CD4-positive, CD25-positive, alpha-beta regulatory T cell (primary cell): Measurements from ENCODE around the gene CPEB1. TPM values are rescaled to one million over a fixed set of nuclear protein-coding genes. Genes with fewer than 3 reads are reported as not detected.
A peak's percentile ranks its signal among the peaks of the same experiment; 100 is the strongest.
"Not testable (repeated sequence)": the region's sequence is repeated elsewhere in the genome, so short reads cannot be mapped to it uniquely, and the experiment has no call there.

Experiments used
- ATAC-seq, 2 donors: fragments of 150-1000 bp; cut with Tn5 transposase; one replicate each; pipeline ENCODE4 v1.10.0; 2021; ENCODE audit warnings: low read depth in 2 of 2, moderate number of reproducible peaks in 2 of 2, moderate library complexity in 1 of 2
- DNase-seq, 3 donors: peaks; one replicate each; pipeline versions ENCODE4 v3.0.0 to v3.0.0-alpha.2; 2012 to 2022; ENCODE audit warnings: mixed read lengths in 1 of 3
- H3K27ac ChIP-seq: one replicate; pipeline ENCODE4 v1.7.0; 2013; ENCODE audit warnings: mild to moderate bottlenecking, low read length; ENCODE audit not compliant: insufficient read depth, poor library complexity, severe bottlenecking
- H3K27me3 ChIP-seq: one replicate; pipeline ENCODE4 v1.7.0; 2013; ENCODE audit warnings: low read length; ENCODE audit not compliant: control insufficient read depth, insufficient read depth
- H3K36me3 ChIP-seq: one replicate; pipeline ENCODE4 v1.7.0; 2013; ENCODE audit warnings: mild to moderate bottlenecking, low read length, moderate library complexity; ENCODE audit not compliant: control insufficient read depth, insufficient read depth
- H3K4me1 ChIP-seq: 2 replicates; pipeline ENCODE4 v1.7.0; 2013; ENCODE audit warnings: mild to moderate bottlenecking, low read length; ENCODE audit not compliant: insufficient read depth, control insufficient read depth, poor library complexity, severe bottlenecking
- H3K4me3 ChIP-seq: one replicate; pipeline ENCODE4 v1.7.0; 2013; ENCODE audit warnings: low read depth, mild to moderate bottlenecking, low read length, moderate library complexity
- H3K9me3 ChIP-seq, 2 experiments: 1 replicate in 1 of 2; 2 replicates in 1 of 2; pipeline ENCODE4 v1.7.0; 2013; ENCODE audit warnings: low read length in 2 of 2, mild to moderate bottlenecking in 1 of 2, moderate library complexity in 1 of 2; ENCODE audit not compliant: control insufficient read depth in 2 of 2
- H3K27ac Mint-ChIP-seq, 3 donors: one replicate each; pipeline ENCODE4 v1.8.0; 2020 to 2022; ENCODE audit warnings: mild to moderate bottlenecking in 3 of 3, mixed read lengths in 3 of 3, moderate library complexity in 2 of 3
- H3K27me3 Mint-ChIP-seq: one replicate; pipeline ENCODE4 v1.8.0; 2022; ENCODE audit warnings: mild to moderate bottlenecking, mixed read lengths
- H3K36me3 Mint-ChIP-seq: one replicate; pipeline ENCODE4 v1.8.0; 2020; ENCODE audit warnings: mixed read lengths
- H3K4me1 Mint-ChIP-seq, 4 donors: one replicate each; pipeline ENCODE4 v1.8.0; 2020 to 2022; ENCODE audit warnings: mixed read lengths in 4 of 4, mild to moderate bottlenecking in 1 of 4
- H3K4me3 Mint-ChIP-seq, 4 donors: one replicate each; pipeline ENCODE4 v1.8.0; 2020 to 2022; ENCODE audit warnings: mild to moderate bottlenecking in 4 of 4, mixed read lengths in 4 of 4, moderate library complexity in 3 of 4
- H3K9me3 Mint-ChIP-seq, 7 donors: one replicate each; pipeline ENCODE4 v1.8.0; 2020 to 2022; ENCODE audit warnings: mixed read lengths in 7 of 7, mild to moderate bottlenecking in 3 of 7, moderate library complexity in 2 of 7
- polyA plus RNA-seq, 4 donors: library from polyadenylated mRNA; unstranded; fragments of 300-500 nt; fragmentation: Illumina TruSeq; gene quantifications; one replicate each; pipeline ENCODE4 v1.2.3, GENCODE V29; 2021
- total RNA-seq: library from RNA; stranded (reverse); gene quantifications from one replicate; pipeline ENCODE4 v1.2.3, GENCODE V29; 2022

The CPEB1 gene
- total and polyA plus RNA-seq, 5 donors from 2014 or later = 0.09 to 0.68 (median 0.60) TPM; not detected in 2

DNA sequence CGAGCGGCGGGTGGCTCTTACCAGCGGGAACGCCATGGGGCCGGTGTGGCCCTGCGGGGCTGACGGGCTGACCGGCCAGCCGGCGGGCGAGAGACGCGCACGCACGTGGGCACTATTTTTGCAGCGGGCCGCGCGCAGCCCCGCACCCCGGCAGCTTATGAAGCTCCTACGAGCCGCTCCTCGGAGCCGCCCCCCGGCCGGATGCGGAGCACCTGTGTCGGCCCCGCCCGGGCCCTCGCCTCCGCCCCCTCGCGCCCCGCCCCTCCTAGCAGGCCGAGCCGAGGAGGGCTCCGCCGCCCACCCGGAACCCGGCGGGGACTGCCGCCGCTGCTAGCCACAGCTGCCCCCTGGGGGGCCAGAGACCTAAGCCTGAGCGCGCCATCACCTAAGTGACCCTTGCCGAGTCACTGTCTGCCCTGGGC is 683 bp upstream of the CPEB1 start:
- Mint-ChIP-seq H3K27ac (no peak overlapping the region), H3K9me3 (peaks cover 0 to 4% (median 0%) of the 10 kb centered on the region in 7 donors), H3K4me1 (peaks cover 0 to 8% (median 0%) of the 10 kb centered on the region in 4 donors), H3K36me3 (no peaks in the 10 kb centered on the region), H3K4me3 (peak overlapping the region; percentile 67 to 87 (median 73)), H3K27me3 (peaks cover 65% of the 10 kb centered on the region)
- Histone ChIP-seq H3K4me3 (no peak overlapping the region), H3K9me3 (no peaks in the 10 kb centered on the region), H3K4me1 (peaks cover 20% of the 10 kb centered on the region), H3K27ac (no peak overlapping the region), H3K27me3 (peaks cover 9% of the 10 kb centered on the region), H3K36me3 (no peaks in the 10 kb centered on the region)
- ATAC-seq (peak; percentile 56 to 71), DNase-seq (peak; percentile 32 to 49 (median 35))

DNA sequence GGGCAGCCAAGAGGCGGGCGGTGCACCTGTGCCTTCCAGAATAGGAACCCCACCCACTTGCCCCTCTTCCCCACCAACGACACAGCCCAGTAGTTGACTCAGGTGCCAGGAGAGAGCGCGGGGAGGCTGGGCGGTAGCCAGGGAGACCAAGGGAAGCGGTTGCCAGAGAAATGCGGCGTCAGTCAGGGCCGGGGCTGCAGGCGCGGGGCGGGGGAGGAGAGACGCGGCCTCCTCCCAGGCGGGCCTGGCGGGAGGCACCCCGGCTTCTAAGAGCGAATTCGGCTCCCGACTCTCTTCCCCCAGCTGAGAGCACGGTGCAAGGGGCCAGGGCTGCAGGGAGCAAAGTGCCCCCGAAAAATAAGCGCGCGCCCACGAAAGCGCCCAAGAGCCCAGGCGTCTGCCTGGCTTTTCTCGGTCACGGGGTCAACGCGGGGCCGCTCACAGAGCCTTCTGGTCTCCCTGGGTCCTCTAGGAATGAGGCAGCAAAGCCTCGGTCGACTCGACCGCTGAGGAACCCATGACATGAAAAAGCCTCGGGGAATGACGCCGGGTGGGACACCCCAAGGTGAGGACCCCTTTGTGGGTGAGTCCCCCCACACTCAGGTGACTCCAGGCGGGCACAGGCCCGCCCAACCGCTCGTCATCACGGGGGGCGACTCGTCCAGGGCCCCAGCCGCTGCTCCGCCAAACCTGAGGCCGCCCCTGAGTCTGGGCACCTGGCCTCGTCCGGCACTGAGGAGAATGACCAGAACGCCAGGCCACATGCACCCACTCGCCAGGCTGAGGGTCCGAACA is 716 bp downstream of the CPEB1 start:
- peaks cover 0 to 4% (median 0%) of the 10 kb centered on the region in 7 donors for H3K9me3 Mint-ChIP-seq
- Histone ChIP-seq H3K4me1 (peaks cover 20% of the 10 kb centered on the region), H3K27me3 (peaks cover 11% of the 10 kb centered on the region), H3K27ac (no peak overlapping the region), H3K36me3 (no peaks in the 10 kb centered on the region), H3K4me3 (no peak overlapping the region), H3K9me3 (no peaks in the 10 kb centered on the region)
- H3K36me3 Mint-ChIP-seq = no peaks in the 10 kb centered on the region
- peaks cover 0 to 8% (median 0%) of the 10 kb centered on the region in 4 donors for H3K4me1 Mint-ChIP-seq
- peaks cover 70% of the 10 kb centered on the region for H3K27me3 Mint-ChIP-seq
- ATAC-seq (no peak), DNase-seq (no peak)
- no peak overlapping the region for H3K27ac Mint-ChIP-seq
- peak overlapping the region in 3 of 4 donors; percentile 39 to 95 (median 82) for H3K4me3 Mint-ChIP-seq

DNA sequence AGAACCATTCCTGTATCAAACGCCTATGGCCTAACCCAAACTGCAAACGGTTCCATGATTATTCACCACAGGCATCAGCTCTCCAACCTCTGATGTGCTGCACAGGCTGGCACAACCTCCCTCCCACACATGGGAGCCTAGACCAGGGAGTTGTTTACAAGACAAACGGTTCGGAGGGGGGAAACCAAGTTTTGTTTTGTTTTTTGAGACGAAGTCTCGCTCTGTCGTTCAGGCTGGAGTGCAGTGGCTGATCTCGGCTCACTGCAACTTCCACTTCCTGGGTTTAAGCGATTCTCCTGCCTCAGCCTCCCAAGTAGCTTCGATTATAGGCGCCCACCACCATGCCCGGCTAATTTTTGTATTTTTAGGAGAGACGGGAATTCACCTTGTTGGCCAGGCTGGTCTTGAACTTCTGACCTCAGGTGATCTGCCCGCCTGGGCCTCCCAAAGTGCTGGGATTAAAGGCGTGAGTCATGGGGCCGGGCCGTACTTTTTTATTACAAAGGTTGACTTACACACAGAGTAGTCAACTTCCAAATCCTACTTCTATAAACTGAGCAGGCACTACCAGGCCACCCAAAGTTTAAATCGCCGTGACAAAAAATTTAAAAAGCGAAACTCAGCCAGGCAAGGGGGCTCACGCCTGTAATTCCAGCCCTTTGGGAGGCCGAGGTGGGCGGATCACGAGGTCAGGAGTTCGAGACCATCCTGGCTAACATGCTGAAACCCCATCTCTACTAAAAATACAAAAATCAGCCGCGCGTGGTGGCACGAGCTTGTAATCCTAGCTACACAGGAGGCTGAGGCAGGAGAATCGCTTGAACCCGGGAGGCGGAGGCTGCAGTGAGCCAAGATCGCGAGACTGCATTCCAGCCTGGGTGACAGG is 2.0 kb downstream of the CPEB1 start:
- peaks cover 23% of the 10 kb centered on the region for H3K27me3 ChIP-seq

DNA sequence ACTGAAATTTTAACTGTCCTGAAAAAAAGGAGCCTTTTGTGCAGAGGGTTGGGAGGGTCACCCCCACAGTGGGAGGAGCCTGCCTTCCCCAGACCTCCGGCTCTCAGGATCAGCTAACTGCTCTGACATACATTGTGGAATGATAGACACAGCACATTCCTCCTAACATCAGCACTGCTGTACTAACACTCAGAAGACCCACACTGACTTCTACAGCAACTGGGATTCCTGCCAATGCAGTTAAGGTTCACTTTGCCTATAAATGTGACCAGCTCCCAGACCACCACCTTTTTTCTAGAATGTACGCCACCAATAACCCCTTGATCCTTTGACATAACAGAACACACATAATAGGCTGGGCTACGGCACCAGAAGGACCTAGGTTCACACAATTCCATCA is 3.2 kb downstream of the CPEB1 start:
- Mint-ChIP-seq H3K27ac (no peak overlapping the region), H3K4me1 (peaks cover 0 to 8% (median 0%) of the 10 kb centered on the region in 4 donors), H3K4me3 (no peak overlapping the region), H3K36me3 (no peaks in the 10 kb centered on the region), H3K27me3 (peaks cover 77% of the 10 kb centered on the region), H3K9me3 (peaks cover 0 to 4% (median 0%) of the 10 kb centered on the region in 7 donors)
- H3K27me3 ChIP-seq = peaks cover 25% of the 10 kb centered on the region
- ATAC-seq = no peak
- no peak overlapping the region for H3K27ac ChIP-seq
- peaks cover 20% of the 10 kb centered on the region for H3K4me1 ChIP-seq
- H3K9me3 ChIP-seq = no peaks in the 10 kb centered on the region
- no peak for DNase-seq
- no peaks in the 10 kb centered on the region for H3K36me3 ChIP-seq
- H3K4me3 ChIP-seq = no peak overlapping the region

More for the DNA sequence above, 2.0 kb downstream of the CPEB1 start:
- not testable (repeated sequence) for H3K4me3 ChIP-seq, H3K36me3 Mint-ChIP-seq, H3K4me3 Mint-ChIP-seq, H3K27ac Mint-ChIP-seq, DNase-seq, H3K4me1 Mint-ChIP-seq, H3K9me3 ChIP-seq, ATAC-seq, H3K27ac ChIP-seq, H3K9me3 Mint-ChIP-seq, H3K36me3 ChIP-seq
- peaks cover 77% of the 10 kb centered on the region for H3K27me3 Mint-ChIP-seq
- H3K4me1 ChIP-seq = peaks cover 20% of the 10 kb centered on the region

DNA sequence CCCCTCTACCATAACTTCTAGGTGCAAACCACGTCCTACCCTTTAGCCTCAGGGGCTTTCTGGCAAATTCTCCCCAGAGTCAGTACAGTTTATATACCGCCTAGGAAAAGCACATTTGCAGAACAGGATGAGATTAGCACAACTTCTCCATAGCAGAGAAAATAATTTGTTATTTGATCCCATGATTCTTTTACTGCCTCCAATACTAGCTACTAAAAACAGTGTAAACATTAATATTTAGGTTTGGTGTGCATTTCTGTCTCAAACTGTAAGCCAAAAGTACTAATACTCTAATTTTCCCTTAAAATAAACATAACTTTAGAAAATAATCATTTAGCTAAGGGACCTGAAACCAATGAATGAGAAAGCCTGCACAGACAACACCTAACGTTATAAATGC is 4.5 kb downstream of the CPEB1 start:
- peaks cover 0 to 3% (median 0%) of the 10 kb centered on the region in 4 donors for H3K4me1 Mint-ChIP-seq
- Histone ChIP-seq H3K36me3 (no peaks in the 10 kb centered on the region), H3K27me3 (peaks cover 33% of the 10 kb centered on the region), H3K9me3 (no peaks in the 10 kb centered on the region), H3K4me1 (peaks cover 16% of the 10 kb centered on the region), H3K4me3 (no peak overlapping the region), H3K27ac (no peak overlapping the region)
- H3K4me3 Mint-ChIP-seq = no peak overlapping the region
- peaks cover 0 to 4% (median 0%) of the 10 kb centered on the region in 7 donors for H3K9me3 Mint-ChIP-seq
- H3K27ac Mint-ChIP-seq = no peak overlapping the region
- no peaks in the 10 kb centered on the region for H3K36me3 Mint-ChIP-seq
- DNase-seq (no peak), ATAC-seq (no peak)
- H3K27me3 Mint-ChIP-seq = peaks cover 70% of the 10 kb centered on the region

DNA sequence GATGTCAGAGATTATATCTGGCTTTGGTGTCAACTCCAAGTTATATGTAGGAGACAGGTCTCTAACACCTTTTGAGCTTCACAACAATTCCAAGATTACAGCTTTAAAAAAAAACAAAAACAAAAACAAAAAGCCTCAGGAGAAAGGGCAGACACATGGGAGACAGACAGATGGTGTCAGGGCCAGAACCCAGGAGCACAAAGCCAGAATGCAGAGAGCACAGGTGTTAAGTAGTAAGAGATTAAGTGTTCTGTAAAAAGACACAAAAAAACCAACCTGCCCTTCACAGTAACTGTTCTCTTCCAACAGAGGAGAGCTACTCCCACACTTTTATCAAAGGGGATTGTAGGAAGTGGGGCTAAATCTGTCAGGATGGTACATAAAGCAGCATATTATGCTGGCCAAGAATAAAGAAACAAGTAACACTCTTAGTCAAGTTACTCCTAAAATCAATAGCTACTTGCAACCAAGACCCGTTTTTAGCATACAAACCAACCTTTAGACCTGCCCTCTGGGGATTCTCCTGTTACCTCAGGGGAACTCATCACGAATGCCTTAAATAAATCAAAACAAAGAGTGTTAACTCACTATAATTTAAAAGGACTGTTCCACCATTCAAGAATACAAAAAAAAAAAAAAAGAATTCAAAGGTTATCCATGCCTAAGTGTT is 5.9 kb downstream of the CPEB1 start:
- H3K27me3 Mint-ChIP-seq = peaks cover 83% of the 10 kb centered on the region

DNA sequence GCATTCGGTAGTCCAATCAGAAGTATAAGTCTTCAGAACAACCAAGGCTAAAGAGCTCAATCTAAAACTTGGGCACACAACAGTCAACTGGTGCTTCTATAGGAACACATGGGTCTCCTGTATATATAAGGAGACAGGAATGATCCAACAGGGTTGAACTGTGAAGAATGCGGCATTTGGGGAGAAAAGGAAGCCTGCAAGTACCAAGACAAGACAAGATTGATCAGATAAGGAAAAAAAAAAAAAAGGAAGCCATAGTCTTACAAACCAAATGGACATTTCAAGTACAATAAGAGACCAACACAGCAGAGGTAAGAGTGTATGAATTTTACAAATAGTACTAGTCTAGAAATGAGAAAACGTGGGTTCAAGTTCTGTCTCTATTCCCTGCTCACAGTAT is 6.5 kb downstream of the CPEB1 start:
- H3K27ac ChIP-seq = no peak overlapping the region
- DNase-seq (no peak), ATAC-seq (no peak)
- peaks cover 44% of the 10 kb centered on the region for H3K27me3 ChIP-seq
- no peaks in the 10 kb centered on the region for H3K9me3 ChIP-seq
- H3K27ac Mint-ChIP-seq = no peak overlapping the region
- H3K9me3 Mint-ChIP-seq = peaks cover 0 to 4% (median 0%) of the 10 kb centered on the region in 7 donors
- no peak overlapping the region for H3K4me3 ChIP-seq
- no peaks in the 10 kb centered on the region for H3K4me1 ChIP-seq
- no peak overlapping the region for H3K4me3 Mint-ChIP-seq
- no peaks in the 10 kb centered on the region for H3K36me3 ChIP-seq
- H3K4me1 Mint-ChIP-seq = no peaks in the 10 kb centered on the region
- H3K36me3 Mint-ChIP-seq = no peaks in the 10 kb centered on the region
- H3K27me3 Mint-ChIP-seq = peaks cover 77% of the 10 kb centered on the region

More for the DNA sequence above, 5.9 kb downstream of the CPEB1 start:
- H3K9me3 Mint-ChIP-seq = peaks cover 0 to 4% (median 0%) of the 10 kb centered on the region in 7 donors
- H3K36me3 ChIP-seq = no peaks in the 10 kb centered on the region
- H3K27me3 ChIP-seq = peaks cover 43% of the 10 kb centered on the region
- H3K4me1 Mint-ChIP-seq = peaks cover 0 to 3% (median 0%) of the 10 kb centered on the region in 4 donors
- no peak overlapping the region for H3K4me3 Mint-ChIP-seq
- ATAC-seq = no peak
- no peaks in the 10 kb centered on the region for H3K9me3 ChIP-seq
- H3K27ac ChIP-seq = no peak overlapping the region
- H3K4me3 ChIP-seq = no peak overlapping the region
- H3K27ac Mint-ChIP-seq = no peak overlapping the region
- H3K4me1 ChIP-seq = peaks cover 3% of the 10 kb centered on the region
- no peak for DNase-seq
- no peaks in the 10 kb centered on the region for H3K36me3 Mint-ChIP-seq
